Progenitor cell of endocrine pancreas (in vitro differentiated cells): Measurements from ENCODE around the gene SERHL2. TPM values are rescaled to one million over a fixed set of nuclear protein-coding genes. Genes with fewer than 3 reads are reported as not detected.
"Not testable (repeated sequence)": the region's sequence is repeated elsewhere in the genome, so short reads cannot be mapped to it uniquely, and the experiment has no call there.

Source experiments
- DNase-seq: peaks from one replicate; pipeline ENCODE4 v3.0.0; 2021; ENCODE audit warnings: low spot score; ENCODE audit not compliant: unreplicated experiment
- H3K27ac Mint-ChIP-seq: 2 replicates; pipeline ENCODE4 v1.8.0; 2021; ENCODE audit warnings: mild to moderate bottlenecking, moderate library complexity, mixed read lengths
- H3K27me3 Mint-ChIP-seq: 2 replicates; pipeline ENCODE4 v1.8.0; 2021; ENCODE audit warnings: mixed read lengths
- H3K36me3 Mint-ChIP-seq: 2 replicates; pipeline ENCODE4 v1.8.0; 2022; ENCODE audit warnings: mixed read lengths; ENCODE audit not compliant: insufficient read depth
- H3K4me1 Mint-ChIP-seq: 2 replicates; pipeline ENCODE4 v1.8.0; 2021; ENCODE audit warnings: low read depth, mixed read lengths
- H3K4me3 Mint-ChIP-seq: 2 replicates; pipeline ENCODE4 v1.8.0; 2021; ENCODE audit warnings: low read depth, mild to moderate bottlenecking, moderate library complexity, mixed read lengths
- H3K9me3 Mint-ChIP-seq: 2 replicates; pipeline ENCODE4 v1.8.0; 2021; ENCODE audit warnings: low read depth, mixed read lengths
- CTCF ChIP-seq: fragments of 200-600 bp; sonication (generic); IDR thresholded peaks from one replicate; pipeline ENCODE4 v1.5.0; 2021; ENCODE audit warnings: antibody characterized with exemption, mild to moderate bottlenecking; ENCODE audit not compliant: unreplicated experiment
- total RNA-seq: library from RNA; stranded (reverse); gene quantifications from 2 replicates; pipeline ENCODE4 v1.2.1, GENCODE V29; 2021

The SERHL2 gene
- total RNA-seq, 1 donor from 2014 or later, result 0.69 TPM

GRCh38 chr22:42562279-42562678 lies 8.5 kb downstream of the SERHL2 start:
- Mint-ChIP-seq H3K27ac (peak overlapping the region; percentile 27), H3K9me3 (no peaks in the 10 kb centered on the region)
- TF ChIP-seq CTCF, result no peak

GRCh38 chr22:42562684-42563083 lies 8.9 kb downstream of the SERHL2 start:
- Mint-ChIP-seq H3K9me3 (no peaks in the 10 kb centered on the region), H3K36me3 (peaks cover 3% of the 10 kb centered on the region), H3K27ac (peak overlapping the region; percentile 27), H3K4me3 (no peak overlapping the region), H3K27me3 (peaks cover 5% of the 10 kb centered on the region), H3K4me1 (peaks cover 8% of the 10 kb centered on the region)
- no peak for TF ChIP-seq CTCF
- no peak for DNase-seq

More at GRCh38 chr22:42562279-42562678, 8.5 kb downstream of the SERHL2 start:
- H3K36me3 Mint-ChIP-seq, result peaks cover 3% of the 10 kb centered on the region
- no peak overlapping the region for H3K4me3 Mint-ChIP-seq
- DNase-seq, result no peak
- peaks cover 8% of the 10 kb centered on the region for H3K4me1 Mint-ChIP-seq
- H3K27me3 Mint-ChIP-seq, result peaks cover 5% of the 10 kb centered on the region

- not testable (repeated sequence) for H3K4me1 Mint-ChIP-seq, H3K9me3 Mint-ChIP-seq, H3K36me3 Mint-ChIP-seq, H3K27me3 Mint-ChIP-seq, H3K27ac Mint-ChIP-seq, H3K4me3 Mint-ChIP-seq, DNase-seq
Measured at GRCh38 chr22:42563943-42564342, 10.2 kb downstream of the SERHL2 start.

GRCh38 chr22:42564699-42565098 lies 10.9 kb downstream of the SERHL2 start:
- Mint-ChIP-seq H3K9me3 (no peaks in the 10 kb centered on the region), H3K4me3 (no peak overlapping the region), H3K27ac (no peak overlapping the region), H3K27me3 (peaks cover 5% of the 10 kb centered on the region), H3K36me3 (peaks cover 3% of the 10 kb centered on the region), H3K4me1 (peaks cover 8% of the 10 kb centered on the region)
- TF ChIP-seq CTCF, result no peak
- no peak for DNase-seq

- Mint-ChIP-seq H3K4me1 (peaks cover 6% of the 10 kb centered on the region), H3K9me3 (no peaks in the 10 kb centered on the region), H3K36me3 (peaks cover 3% of the 10 kb centered on the region), H3K27ac (no peak overlapping the region), H3K4me3 (no peak overlapping the region), H3K27me3 (peaks cover 1% of the 10 kb centered on the region)
- no peak for DNase-seq
- TF ChIP-seq CTCF, result no peak
Measured at GRCh38 chr22:42565956-42566355, 12.2 kb downstream of the SERHL2 start.

- DNase-seq, H3K27me3 Mint-ChIP-seq, H3K9me3 Mint-ChIP-seq, H3K4me3 Mint-ChIP-seq, H3K27ac Mint-ChIP-seq, H3K36me3 Mint-ChIP-seq, H3K4me1 Mint-ChIP-seq: not testable (repeated sequence)
Measured at GRCh38 chr22:42567950-42568349, 14.2 kb downstream of the SERHL2 start.

- H3K27ac Mint-ChIP-seq, H3K9me3 Mint-ChIP-seq, H3K4me1 Mint-ChIP-seq, H3K4me3 Mint-ChIP-seq, H3K36me3 Mint-ChIP-seq, DNase-seq, H3K27me3 Mint-ChIP-seq: not testable (repeated sequence)
Measured at GRCh38 chr22:42570580-42570979, 16.8 kb downstream of the SERHL2 start.

GRCh38 chr22:42571068-42571467 lies 17.3 kb downstream of the SERHL2 start:
- not testable (repeated sequence) for H3K27me3 Mint-ChIP-seq, H3K36me3 Mint-ChIP-seq

GRCh38 chr22:42574046-42574445 lies 20.3 kb downstream of the SERHL2 start:
- H3K4me1 Mint-ChIP-seq, H3K27me3 Mint-ChIP-seq, H3K9me3 Mint-ChIP-seq, DNase-seq, H3K27ac Mint-ChIP-seq, H3K4me3 Mint-ChIP-seq, H3K36me3 Mint-ChIP-seq: not testable (repeated sequence)

More at GRCh38 chr22:42571068-42571467, 17.3 kb downstream of the SERHL2 start:
- H3K4me3 Mint-ChIP-seq, DNase-seq, H3K9me3 Mint-ChIP-seq, H3K27ac Mint-ChIP-seq, H3K4me1 Mint-ChIP-seq: not testable (repeated sequence)

GRCh38 chr22:42574468-42574867 lies 20.7 kb downstream of the SERHL2 start:
- not testable (repeated sequence) for H3K27ac Mint-ChIP-seq, H3K9me3 Mint-ChIP-seq, DNase-seq, H3K4me3 Mint-ChIP-seq, H3K36me3 Mint-ChIP-seq, H3K4me1 Mint-ChIP-seq, H3K27me3 Mint-ChIP-seq
